Suprapubic skin (tissue), 3 donors: ENCODE data around the gene DSCAM.

Experiments used
- POLR2AphosphoS5 ChIP-seq, 3 donors: sonication (generic); formaldehyde crosslinking; IDR thresholded peaks; one replicate each; pipeline ENCODE4 v1.6.1; 2017; ENCODE audit warnings: antibody characterized with exemption in 3 of 3
- TF ChIP-seq, protein P1 (sequence below), 2 donors: fragments of 200-600 bp in 1 of 2; fragments of 450-650 bp in 1 of 2; sonication (generic) in 1 of 2; IDR thresholded peaks; one replicate each; pipeline ENCODE4 v1.5.1; 2016 to 2019; ENCODE audit warnings: antibody characterized with exemption in 2 of 2, mild to moderate bottlenecking in 1 of 2, moderate library complexity in 1 of 2

DNA sequence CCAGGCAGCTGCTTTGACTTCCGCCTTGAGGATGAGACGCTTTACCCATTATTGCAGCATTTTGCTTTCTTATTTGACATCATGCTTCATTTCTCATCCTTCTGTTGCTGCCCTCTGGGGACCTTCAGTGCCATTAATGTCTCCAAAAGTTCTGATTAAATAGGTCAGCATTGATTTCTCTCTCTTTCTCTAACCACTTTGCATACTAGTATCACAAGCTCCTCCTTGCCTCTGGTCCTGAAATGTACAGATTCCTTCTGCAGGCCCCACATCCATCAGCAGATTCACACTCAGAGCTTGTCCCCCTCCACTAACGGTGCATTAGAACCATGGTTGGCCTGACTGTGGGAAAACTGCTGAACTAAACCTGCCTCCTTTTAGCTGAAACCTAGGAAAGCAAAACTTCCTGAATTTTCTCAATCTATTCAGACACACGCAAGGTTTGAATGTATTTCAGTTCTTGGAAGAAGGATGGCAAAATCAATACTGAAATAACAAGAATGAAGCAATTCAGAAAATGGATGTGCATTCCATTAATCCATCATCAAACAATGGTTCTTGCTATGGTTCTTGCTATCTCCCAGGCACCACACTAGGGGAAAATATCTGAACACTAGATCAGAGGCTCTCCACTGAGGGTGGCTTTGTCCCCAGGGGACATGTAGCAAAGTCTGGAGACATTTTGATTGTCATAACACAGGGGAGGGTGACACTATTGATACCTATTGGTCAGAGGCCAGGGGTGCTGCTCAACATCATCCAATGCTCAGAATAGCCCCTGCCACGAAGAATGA is 825.2 kb downstream of the DSCAM start:
- TF ChIP-seq POLR2AphosphoS5 (IDR thresholded peaks at IDR 0.05): no peak
- TF ChIP-seq, protein P1, sequence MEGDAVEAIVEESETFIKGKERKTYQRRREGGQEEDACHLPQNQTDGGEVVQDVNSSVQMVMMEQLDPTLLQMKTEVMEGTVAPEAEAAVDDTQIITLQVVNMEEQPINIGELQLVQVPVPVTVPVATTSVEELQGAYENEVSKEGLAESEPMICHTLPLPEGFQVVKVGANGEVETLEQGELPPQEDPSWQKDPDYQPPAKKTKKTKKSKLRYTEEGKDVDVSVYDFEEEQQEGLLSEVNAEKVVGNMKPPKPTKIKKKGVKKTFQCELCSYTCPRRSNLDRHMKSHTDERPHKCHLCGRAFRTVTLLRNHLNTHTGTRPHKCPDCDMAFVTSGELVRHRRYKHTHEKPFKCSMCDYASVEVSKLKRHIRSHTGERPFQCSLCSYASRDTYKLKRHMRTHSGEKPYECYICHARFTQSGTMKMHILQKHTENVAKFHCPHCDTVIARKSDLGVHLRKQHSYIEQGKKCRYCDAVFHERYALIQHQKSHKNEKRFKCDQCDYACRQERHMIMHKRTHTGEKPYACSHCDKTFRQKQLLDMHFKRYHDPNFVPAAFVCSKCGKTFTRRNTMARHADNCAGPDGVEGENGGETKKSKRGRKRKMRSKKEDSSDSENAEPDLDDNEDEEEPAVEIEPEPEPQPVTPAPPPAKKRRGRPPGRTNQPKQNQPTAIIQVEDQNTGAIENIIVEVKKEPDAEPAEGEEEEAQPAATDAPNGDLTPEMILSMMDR (IDR thresholded peaks at IDR 0.05): no peak
